Heart left ventricle (tissue), 13 donors: Measurements from ENCODE around the gene RTP3.

Source experiments
- CTCF ChIP-seq, 12 donors: fragments of 200-600 bp; sonication (generic) in 4 of 12; IDR thresholded peaks; one replicate each; pipeline versions ENCODE4 v1.5.0 to v1.8.0; 2018 to 2022; ENCODE audit warnings: antibody characterized with exemption in 12 of 12, mild to moderate bottlenecking in 5 of 12
- POLR2A ChIP-seq, 2 donors: fragments of 450-650 bp; IDR thresholded peaks; one replicate each; pipeline ENCODE4 v1.6.1; 2017; ENCODE audit warnings: antibody characterized with exemption in 2 of 2, mild to moderate bottlenecking in 2 of 2, moderate library complexity in 2 of 2
- donor health status: ischemic (EF 13 %, LVEDD 7.1; RV severe dilation, severe dysfunction).
- donor health status: DM: no; HTN: yes; CAD: no.
- donor health status: DM: no; HTN: no; CAD: no.
- donor health status: ischemic (EF 25% LVEDD 6.9; RV normal size, moderate dysfunction).
- donor health status: ischemic (EF 25% LVEDD 5.7; RV mildly dilated, moderate dysfunction).
- donor health status: ischemic (EF 35%, LVEDD 5.7; RV mildly dilated, moderate dysfunction).
- donor health status: nonischemic (EF 11% LVEDD 7.7; RV severe dilation, severe dysfunction).
- donor health status: DM: yes; HTN: yes; CAD: no.
- donor health status: PGD.
- donor health status: ischemic (EF 29% LVEDD 5.4; RV normal size, mild dysfunction).
- donor health status: nonischemic (EF 23%, LVEDD 6.1; RV moderate dilation, normal function).

DNA sequence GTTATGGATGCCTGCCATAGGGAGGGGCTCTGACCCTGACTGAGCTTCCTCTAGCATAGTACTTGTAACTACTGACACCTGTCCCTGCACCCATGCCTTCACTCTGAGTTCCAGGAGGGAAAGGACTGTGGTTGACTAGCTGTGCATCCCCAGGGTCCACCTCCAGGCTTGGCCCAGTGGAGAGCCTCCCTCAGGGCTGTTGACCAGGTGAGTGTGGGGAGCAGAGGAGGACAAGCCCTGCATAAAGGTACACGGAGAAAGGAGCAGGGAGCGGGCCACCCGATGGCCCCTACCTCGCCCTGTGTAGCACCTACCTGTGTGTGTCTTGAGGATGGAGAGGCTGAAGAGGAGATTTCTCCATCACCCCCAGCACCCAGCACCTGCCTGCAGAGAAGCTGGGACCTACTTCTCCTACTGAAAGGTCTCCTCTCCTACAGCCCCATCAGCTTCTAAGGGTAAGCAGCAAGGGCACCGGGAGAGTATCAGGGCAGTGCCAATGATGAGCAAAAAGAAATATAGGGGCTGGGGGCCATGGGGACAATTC lies 26.3 kb upstream of the RTP3 start:
- TF ChIP-seq CTCF (IDR thresholded peaks at IDR 0.05) = no peak
- no peak for TF ChIP-seq POLR2A (IDR thresholded peaks at IDR 0.05)
